GM21786 (cell line): ENCODE data around the gene COX4I1.

Experiments
- ATAC-seq: cut with Tn5 transposase; IDR thresholded peaks from one replicate; pipeline ENCODE4 v1.9.1; 2021; ENCODE audit not compliant: unreplicated experiment

The COX4I1 gene

DNA sequence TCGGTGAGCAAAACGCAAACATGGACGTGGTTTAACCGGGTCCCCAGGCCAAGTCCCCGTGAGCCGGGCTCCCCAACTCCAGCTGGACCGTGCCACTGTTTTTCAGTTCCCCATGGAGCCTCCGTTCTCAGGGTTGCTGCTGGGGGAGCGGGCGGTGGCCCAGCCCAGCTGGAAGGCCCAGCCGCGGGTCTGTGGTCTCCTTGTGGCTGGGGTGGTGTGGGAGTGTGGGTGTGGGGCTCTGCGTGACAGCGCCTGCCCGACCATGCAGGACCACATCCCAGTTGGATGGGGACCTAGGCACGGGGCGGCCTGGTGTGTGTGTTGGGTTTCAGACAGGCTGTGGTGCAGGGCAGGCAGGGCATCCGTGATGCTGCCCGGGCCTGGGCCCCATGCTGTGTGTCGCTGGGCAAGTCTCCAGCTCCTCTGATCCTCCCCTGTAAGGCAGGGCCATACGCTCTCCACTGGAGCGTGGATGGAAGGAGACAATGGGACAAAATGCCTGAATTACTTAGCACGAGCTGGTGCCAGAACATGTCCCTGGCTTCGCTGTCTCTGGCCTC is 40.3 kb downstream of the COX4I1 start:
- no peak for ATAC-seq

DNA sequence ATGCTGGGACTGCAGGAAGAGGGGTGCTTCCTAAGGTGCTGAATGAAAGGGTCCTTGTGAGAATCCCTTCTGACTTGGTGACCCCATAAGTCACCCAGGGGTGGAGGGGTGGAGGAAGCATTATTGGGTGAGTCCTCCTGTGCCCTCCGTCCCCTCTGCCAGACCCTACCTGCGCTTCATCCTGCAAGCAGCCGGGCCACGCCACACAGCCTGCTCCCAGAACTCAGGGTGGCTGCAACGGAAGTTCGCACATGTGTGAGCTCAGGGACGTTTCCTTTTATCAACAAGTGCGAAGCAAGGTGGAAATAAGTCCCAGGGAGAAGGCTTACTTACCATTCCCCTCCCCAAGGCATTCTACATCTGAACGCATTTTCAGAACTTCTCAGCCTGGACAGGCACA is 40.9 kb downstream of the COX4I1 start:
- ATAC-seq, result no peak

DNA sequence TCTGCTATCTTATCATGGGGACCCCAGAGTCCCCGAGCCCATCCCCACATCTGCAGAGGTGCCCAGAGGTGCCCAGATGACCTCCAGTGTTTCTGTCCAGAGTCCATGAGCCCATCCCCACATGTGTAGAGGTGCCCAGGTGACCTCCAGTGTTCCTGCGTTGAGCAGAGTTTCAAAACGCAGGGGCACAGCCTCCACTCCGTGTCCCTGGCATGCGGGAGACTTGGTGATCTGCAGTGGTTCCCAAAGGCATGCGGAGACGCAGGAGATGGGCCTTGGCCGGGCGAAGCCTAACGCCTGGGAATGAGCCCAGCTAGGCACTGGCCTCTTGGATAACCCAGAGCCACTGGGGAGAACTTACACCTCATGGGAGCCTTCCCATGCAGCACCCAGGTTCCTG is 41.3 kb downstream of the COX4I1 start:
- ATAC-seq, result no peak

GRCh38 chr16:85842435-85842834 is 42.9 kb downstream of the COX4I1 start:
- no peak for ATAC-seq

DNA sequence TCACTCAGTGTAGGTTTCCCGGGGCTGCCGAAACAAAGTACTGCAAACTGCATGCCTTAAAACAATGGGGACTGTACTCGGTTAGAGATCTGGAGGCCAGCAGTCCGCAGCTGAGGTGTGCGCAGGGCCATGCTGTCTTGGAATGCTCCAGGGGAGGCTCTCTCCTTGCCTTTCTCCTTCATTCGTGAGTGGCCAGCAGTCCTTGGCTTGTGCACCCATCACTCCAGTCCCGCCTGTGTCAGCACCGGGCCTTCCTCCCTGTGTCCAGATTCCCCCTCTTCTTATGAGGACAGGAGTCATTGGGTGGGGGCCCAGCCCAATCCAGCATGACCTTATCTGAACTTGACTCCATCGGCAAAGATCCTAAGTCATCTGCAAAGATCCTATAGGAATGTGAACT is 43.4 kb downstream of the COX4I1 start:
- no peak for ATAC-seq

GRCh38 chr16:85843471-85844168 is 44.1 kb downstream of the COX4I1 start:
- ATAC-seq, result no peak

DNA sequence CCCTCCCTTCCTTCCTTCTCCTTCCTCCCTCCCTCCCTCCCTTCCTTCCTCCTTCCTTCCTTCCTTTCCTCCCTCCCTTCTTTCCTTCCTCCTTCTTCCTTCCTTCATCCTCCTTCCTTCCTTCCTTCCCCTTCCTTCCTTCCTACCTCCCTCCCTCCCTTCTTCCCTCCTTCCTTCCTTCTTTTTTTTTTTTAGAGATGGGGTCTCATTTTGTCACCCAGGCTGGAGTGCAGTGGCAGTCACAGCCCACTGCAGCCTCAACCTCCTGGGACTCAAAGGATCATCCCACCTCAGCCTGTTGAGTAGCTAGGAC is 44.6 kb downstream of the COX4I1 start:
- ATAC-seq, result no peak

DNA sequence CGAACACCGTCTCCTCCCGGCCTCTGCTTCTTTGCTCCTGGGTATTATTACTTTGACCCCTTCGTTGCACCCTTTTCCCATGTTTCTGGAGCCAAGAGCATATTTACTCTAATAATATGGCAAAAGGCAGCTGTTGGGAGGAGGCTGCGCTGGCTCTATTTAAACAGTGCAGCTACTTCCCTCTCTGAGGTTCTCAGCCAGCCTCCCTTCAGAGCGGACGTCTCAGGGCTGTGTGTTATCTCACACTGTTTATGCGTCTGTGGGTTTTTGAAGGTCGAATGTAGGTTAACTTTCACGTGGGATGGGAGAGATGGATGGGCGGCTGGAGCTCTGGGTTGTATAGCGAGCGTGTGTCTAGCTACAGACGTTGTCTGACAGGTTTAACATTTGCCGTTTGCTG is 45.3 kb downstream of the COX4I1 start:
- no peak for ATAC-seq

GRCh38 chr16:85845266-85845665 is 45.8 kb downstream of the COX4I1 start:
- ATAC-seq, result no peak

DNA sequence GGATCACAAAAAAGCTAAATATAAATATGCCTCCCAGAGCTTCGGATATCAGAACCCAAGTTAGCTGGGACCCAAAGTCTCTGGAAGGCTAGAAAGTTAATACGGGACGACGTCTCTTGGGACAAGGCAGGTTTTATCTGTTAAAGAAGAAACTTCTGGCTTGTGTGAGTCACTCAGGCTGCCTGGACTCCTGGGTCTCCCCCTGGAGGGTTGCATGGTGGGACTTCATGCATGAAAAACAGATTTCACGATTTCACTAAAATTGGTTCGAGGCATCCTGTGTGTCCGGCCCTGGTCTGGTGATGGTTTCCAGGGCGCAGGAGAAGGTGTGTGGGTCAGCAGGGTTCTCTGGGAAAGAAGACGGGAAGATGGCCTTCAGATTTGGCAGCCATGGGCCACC is 47.0 kb downstream of the COX4I1 start:
- ATAC-seq, result no peak

- ATAC-seq, result no peak
These were observed 47.5 kb downstream of the COX4I1 start for GRCh38 chr16:85847036-85847435.

DNA sequence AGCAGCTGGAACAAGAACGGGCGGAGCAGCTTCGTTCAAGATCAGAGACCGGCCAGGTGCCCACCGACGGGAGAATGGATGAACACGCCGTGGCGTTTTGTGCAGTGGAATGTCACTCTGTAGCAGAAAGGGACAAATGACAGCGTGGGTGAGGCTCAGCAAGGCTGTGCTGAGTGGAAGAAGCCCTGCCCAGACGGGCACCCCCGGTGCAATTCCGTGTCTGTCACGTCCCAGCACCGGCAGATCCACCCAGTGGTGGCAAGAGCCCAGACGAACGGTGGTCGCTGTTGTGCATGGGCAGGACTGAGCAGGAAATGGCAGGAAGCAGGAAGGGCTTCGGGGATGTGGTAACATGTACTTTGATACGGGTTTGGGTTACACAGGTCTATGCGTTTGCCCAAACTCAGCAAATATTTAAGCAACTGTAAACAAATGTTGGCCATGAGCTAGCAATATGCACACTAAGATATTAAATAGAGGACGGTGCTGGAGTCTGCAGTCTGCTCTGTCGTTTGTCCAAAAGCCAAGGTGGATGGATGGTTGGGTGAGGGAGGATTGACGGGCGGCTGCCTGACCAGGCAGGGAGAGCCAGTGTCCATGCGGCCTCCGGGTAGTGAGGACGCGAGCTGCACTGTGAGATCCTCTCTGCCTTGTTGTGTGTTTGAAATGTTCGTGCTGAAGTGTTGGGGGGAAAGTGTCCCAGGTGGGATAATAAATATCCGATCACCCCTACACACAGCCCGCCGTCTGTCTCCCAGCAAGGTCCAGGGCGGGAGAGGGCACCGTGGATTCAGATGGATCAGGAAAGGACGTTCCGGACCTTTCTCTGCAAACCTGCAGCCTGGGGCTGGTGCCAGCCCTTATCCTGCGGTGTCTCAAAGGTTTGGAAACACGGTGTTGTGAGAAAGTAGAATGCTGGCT is 48.4 kb downstream of the COX4I1 start:
- ATAC-seq, result no peak

DNA sequence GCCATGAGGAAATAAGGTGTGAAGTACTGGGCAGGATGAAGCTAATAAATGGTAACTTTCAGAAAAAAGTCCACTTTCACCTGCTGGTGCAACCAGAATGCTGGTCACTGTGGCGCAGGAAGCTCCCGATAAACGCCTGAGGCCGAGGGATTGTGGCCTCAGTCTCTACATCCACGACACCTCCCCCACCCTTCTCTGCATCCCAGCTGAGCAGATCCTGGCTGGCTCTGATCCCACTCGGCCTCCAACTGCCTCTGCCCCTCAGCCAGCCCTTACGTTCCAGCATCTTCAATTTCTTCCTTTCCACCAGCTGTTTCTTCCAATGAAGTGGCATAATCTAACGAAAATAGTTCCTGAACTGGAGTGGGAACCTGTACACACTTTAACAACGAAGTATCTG is 49.5 kb downstream of the COX4I1 start:
- no peak for ATAC-seq

GRCh38 chr16:85849388-85849787 is 49.9 kb downstream of the COX4I1 start:
- ATAC-seq, result no peak

GRCh38 chr16:85850344-85850880 is 50.9 kb downstream of the COX4I1 start:
- ATAC-seq, result no peak

DNA sequence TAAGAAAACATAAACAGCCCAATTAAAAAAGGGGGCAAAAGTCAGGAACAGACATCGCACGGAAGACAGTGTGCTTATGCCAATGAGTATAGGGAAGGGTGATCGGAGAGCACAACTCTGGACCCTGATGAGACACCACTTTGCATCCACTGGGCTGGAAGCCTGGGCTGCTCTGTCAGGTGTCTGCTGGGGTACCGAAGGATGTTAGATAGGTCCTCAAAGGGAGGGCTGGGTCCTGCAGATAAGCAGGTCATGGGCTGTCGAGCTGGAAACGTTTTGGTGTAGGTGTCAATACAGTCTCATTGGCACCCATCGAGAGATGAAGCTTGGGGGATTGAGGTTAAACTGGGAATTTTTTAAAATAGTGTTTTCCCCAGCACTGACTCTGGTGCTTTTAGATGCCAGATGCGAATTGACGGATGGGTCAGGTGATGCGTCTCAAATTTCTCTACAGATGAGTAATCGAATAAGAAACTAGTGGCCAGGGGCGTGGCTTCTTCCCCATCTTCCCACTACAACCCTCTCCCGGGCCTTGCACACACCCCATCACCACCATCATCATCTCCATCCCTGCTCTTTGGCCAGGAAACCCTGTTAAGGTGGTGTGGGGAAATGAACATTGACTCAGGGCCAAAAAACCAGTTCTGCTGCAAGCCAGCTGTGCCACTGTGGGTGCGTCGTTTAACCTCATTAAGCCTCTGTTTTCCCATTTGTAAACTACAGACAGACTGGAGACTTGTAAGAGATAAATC is 51.7 kb downstream of the COX4I1 start:
- no peak for ATAC-seq

DNA sequence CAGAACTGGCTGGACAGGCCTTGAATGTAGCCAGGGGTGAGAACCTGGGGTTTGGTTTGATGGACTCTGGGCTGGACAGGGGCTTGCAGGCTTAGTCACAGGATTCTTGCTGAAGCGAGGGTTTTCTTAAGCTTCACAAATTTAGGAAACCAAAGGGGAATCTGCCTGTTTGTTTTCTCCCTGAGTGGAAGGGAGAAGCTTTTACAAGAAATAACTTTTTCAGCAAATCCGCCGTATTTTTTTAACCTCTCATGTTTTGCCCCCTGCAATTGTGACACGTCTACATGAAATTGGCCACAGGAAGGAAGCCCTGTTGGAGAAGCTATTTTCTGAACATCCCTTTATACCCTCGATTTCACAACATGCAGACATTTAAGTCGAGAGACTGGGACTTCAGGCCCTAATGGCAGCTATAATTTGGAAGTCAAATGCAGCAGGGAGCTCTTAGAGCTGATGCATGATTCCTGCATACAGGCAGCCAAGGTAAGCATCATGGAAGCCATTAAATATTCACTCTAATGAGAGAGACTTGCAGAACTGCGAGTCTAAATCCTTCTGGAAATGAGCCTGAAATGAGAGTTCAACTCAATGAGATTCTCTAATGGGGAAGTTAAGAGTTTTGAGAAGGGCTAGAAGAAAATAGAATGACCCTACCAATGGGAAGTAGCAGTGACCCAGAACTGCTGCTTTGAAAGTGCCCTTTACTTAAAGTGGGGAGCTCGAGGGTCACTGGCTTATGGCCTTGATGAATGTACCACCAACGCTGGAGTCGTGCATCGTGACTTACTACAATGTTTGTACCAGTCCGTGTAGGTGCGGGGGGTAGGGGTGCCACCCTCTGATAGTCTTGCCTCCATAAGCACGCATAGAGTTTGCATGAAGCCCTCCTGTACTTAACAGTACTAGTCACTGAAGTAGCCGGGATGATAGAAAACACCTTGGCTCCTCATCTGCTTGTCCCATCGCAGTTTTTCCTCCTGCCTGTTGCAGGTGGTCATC is 54.4 kb downstream of the COX4I1 start:
- ATAC-seq, result no peak

DNA sequence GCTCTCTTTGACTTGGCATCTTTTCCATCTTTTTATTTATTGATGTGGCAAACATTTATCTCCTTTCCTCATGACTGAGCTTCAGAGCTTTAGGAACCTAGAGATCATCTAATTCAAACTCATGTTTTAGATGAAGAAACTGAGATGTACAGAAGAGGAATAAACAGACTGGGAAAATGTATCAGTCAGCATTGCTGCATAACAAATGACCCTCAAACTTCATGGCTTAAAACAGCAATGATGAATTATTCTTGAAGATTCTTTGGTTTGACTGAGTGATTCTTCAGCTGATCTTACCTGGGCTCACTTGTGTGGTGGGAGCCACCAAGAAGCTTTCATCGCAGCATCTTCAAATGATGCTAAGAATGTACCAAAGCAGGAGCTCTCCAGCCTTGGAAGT is 55.4 kb downstream of the COX4I1 start:
- no peak for ATAC-seq

DNA sequence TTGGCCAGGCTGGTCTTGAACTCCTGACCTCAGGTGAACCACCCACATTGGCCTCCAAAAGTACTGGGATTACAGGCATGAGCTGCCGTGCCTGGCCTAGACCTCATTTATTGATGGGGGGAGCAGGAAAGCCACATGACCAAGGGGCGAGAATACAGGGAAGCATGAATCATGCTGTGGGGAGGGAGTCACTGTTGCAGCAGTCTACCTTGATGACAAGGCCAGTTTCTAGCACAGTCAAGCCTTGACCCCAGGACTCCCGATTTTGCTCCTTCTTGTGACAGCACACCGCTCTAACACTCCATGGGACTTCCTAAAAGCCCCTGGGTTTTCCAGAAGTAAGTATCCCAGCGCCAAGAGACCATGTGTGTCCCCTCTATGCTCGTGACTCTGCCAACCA is 56.6 kb downstream of the COX4I1 start:
- ATAC-seq, result no peak

DNA sequence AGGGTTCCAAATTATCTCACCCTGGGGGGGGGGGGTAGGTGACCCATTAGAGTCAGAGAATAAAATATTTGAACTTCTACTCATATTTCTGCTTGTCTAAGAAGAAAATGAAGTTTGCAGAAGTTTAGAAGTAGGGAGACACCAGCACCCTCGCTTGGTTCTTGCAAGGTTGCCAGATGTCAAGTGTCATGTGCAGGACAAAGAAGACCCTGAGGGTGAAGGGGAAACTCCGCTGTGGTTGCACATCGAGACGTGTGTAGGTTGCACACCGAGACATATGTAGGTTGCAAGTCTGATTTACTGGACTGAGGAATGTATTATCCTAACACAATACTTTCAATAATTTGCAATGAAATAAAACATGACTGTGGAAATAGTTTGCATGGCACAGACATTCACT is 57.1 kb downstream of the COX4I1 start:
- ATAC-seq, result no peak
